Adrenal gland (tissue), 5 donors: ENCODE measurements around the gene TBC1D16.

Source experiments
- CTCF ChIP-seq, 6 experiments: fragments of 450-650 bp in 4 of 6; fragments of 200-600 bp in 2 of 6; sonication (generic) in 1 of 6; IDR thresholded peaks; 1 replicate in 5 of 6; 2 replicates in 1 of 6; pipeline versions ENCODE4 v1.5.1 to v1.8.0; 2016 to 2021; ENCODE audit warnings: antibody characterized with exemption in 6 of 6, mild to moderate bottlenecking in 2 of 6, moderate library complexity in 1 of 6
- POLR2A ChIP-seq, 2 donors: fragments of 450-650 bp; IDR thresholded peaks; one replicate each; pipeline ENCODE4 v1.6.1; 2017; ENCODE audit warnings: antibody characterized with exemption in 2 of 2, mild to moderate bottlenecking in 2 of 2, moderate library complexity in 1 of 2
- donor health status: DM: no; HTN: no; CAD: no.

GRCh38 chr17:79976451-79976850 is 59.2 kb downstream of the TBC1D16 start:
- no peak for TF ChIP-seq CTCF (IDR thresholded peaks at IDR 0.05)
- no peak for TF ChIP-seq POLR2A (IDR thresholded peaks at IDR 0.05)
